HG02884 (cell line): ENCODE data around the gene TNFRSF4.

ENCODE experiments used
- ATAC-seq: cut with Tn5 transposase; IDR thresholded peaks from one replicate; pipeline ENCODE4 v1.9.1; 2021; ENCODE audit warnings: mild to moderate bottlenecking, moderate library complexity; ENCODE audit not compliant: unreplicated experiment

TNFRSF4 gene

GRCh38 chr1:1245817-1246576, 32.0 kb upstream of the TNFRSF4 start:
- ATAC-seq, result no peak

DNA sequence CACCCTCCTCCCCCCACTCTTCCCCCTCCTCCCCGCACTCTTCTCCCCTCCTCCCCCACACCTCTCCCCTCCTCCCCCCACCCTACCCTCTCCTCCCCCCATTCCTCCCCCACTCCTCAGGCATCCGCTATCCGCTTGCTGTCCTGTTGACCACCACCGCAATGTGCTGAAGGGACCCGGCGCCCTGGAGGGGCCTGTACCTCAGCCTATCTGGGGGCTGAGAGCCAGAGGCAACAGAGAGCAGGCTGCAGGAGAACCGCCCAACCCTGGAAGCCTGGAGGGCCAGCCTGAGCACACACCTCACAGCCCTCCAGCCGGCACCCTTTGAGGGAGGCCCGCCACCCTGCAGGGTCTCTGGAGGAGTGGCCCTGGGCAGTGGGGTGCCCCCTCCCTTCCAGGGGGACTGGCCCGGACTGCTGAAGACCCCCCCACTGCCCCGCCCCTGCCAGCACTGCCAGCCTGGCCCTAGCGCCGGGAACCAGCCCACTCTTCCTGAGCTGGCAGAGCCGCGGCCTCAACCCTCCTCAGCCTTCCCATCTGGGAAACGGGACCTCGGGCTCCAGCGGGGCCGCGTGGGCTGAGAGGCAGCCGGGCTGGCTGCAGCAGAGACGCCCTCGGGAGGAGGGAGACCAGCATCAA, 31.3 kb upstream of the TNFRSF4 start:
- no peak for ATAC-seq

- no peak for ATAC-seq
These were observed 30.3 kb upstream of the TNFRSF4 start for GRCh38 chr1:1244192-1244811.

- ATAC-seq, result no peak
These were observed 29.8 kb upstream of the TNFRSF4 start for GRCh38 chr1:1243807-1244191.

- no peak for ATAC-seq
These were observed 29.3 kb upstream of the TNFRSF4 start for GRCh38 chr1:1243266-1243660.

GRCh38 chr1:1242461-1243265, 28.7 kb upstream of the TNFRSF4 start:
- no peak for ATAC-seq

DNA sequence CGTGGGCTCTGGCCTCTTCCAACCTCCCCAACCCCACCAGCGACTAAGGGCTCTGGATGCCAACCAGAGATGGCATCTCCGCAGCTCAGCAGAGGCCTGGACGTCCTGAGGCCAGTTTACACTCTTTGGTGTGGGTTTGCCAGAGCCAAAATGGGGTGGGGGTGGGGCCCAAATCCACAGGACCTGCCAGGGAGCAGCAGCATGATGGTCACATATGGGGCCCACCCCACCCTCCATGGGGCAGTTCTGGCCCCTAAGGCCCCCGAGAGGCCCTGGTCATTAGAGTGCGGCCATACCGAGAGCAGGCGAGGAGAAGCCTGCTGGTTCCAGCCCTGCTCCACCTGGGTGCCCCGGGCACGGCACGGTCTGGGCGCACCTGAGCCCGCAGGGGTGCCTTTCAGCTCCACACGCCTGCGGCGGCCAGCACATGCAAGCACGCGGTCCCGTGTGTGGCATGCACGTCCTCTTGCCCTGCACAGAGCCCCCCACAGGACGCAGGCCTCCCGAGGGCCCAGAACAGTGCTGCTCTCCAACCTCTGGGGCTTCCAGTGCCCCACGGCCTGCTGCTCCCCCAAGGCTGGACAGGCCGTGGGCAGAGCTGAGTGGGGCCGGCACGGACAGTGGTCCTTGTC, 27.8 kb upstream of the TNFRSF4 start:
- no peak for ATAC-seq

GRCh38 chr1:1240822-1241587, 27.1 kb upstream of the TNFRSF4 start:
- ATAC-seq, result no peak

DNA sequence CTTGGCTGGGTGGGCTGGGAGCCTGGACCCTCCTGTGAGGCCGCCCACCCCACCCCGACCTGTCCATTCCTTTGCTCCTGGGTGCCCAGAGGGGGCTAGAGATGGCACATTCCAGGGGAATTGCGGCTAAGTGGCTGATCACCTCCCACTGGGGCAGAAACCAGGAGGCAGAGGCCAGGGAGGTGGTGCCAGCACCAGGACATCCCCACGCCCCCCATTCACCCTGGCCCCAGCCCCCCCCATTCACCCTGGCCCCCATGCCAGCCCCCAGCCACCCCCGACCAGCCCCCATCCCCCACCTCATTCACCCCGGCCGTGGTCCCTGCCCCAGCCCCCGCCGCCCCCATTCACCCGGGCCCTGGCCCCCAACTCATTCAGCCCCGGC, 26.4 kb upstream of the TNFRSF4 start:
- ATAC-seq, result no peak

DNA sequence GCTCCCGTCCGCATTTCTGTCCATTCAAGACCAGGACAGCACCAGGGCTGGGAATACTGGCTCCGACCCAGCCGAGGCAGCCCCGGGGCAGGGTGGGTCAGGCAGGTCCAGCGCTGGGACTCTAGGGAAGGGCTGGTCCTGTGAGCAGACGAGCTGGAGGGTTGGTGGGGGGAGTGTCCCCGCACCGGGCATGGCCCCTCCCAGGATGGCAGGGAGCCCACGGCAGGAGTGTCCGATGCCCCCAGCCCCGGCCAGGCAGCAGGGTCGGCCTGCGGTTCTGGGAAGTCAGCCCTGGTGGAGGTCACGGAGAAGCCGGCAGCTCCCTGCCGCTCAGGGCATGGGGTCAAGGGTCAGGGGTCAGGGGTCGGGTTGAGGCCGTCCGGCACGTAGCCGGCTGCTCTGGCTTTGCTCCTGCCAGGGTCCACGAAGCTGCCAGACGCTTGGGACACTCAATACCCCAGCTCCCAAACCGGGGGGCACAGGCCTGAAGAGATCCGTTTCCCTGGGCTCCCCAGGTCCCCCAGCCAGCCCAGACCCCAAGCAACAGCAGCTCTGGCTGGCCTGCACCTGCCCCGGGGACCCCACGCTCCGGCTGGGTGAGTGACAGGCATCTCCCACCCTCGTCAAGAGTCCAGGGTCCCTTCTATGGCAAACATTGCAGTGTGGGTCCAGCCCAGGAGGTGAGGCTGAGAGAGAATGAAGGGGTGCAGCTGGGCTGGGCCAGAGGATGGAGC, 25.8 kb upstream of the TNFRSF4 start:
- ATAC-seq, result no peak

DNA sequence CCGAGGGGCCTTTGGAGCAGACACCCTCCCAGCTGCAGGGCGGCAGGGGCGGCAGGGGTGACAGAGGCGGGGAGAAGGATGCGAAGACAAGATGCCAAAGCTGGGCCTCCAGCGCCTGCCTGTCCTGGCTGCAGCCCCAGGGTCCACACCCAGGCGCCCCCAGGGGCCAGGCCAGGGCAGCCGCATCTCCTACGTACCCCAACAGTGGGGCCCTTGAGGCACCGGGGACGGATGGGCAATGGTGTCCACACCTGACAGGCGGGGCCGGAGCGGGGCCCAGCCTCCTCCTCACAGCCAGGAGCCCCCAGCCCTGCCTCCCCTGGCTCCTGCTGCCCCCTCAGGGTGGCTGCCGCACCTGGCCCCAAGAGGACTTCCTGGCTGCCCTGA, 25.3 kb upstream of the TNFRSF4 start:
- ATAC-seq, result no peak

DNA sequence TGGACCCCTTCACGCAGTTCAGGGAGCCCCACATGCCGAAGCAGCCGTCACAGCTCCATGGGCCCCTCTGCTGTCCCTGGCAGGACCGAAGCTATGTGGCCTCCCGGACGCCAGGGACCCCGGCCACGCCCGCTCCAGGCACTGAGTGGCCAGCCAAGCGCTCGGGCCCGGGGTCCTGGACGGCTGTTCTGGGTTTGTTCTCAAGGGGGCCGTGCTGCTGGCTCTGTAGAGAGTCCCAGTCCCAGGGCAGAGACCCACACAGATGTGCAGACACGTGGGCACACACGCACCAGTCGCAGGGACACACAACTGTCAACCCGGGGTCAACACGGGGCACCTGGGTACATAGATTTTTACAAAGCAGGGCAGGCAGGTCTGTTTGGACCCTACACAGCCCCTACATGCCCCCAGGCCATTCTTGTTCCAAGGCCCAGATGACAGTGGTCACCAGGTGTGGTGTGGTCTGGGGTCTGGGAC, 24.8 kb upstream of the TNFRSF4 start:
- no peak for ATAC-seq

DNA sequence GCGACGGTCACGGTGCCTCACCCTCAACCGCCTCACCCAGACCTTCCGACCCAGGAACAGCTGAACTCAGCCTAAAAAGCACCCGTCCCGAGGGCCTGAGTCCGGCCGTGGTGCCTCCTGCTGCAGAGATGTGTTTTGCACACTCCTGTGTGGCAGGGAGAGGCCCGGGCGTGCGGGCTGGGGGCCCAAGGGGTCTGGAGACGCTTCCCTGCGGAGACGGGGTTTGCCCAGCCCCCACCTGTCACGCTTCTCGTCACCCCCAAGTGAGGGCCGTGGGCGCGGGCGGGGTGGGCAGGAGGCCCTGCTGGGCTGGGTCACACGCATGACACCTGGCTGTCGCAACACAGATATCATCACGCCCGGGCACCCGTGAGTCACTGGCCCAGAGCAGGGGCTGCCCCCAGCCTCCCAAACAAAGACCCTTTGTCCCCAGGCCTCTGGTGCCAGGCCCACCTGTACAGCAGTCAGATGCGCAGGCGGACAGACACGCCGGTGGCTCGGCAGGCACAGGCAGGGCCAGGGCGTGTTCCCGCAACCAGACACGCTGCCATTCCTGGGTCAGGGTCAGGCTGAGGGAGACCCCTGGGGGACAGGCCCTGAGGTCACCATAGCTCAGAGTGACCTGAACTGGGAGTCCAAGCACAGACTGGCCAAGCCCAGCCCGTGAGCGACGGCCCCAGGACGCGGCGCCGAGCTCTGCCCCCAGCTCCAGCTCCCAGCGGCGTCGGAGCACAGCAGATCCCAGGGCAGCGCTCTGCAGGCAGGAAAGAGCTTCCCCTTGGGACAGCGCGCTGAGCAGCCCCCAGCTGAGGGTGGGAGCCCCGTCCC, 24.1 kb upstream of the TNFRSF4 start:
- no peak for ATAC-seq

GRCh38 chr1:1236945-1237873, 23.3 kb upstream of the TNFRSF4 start:
- ATAC-seq, result no peak

DNA sequence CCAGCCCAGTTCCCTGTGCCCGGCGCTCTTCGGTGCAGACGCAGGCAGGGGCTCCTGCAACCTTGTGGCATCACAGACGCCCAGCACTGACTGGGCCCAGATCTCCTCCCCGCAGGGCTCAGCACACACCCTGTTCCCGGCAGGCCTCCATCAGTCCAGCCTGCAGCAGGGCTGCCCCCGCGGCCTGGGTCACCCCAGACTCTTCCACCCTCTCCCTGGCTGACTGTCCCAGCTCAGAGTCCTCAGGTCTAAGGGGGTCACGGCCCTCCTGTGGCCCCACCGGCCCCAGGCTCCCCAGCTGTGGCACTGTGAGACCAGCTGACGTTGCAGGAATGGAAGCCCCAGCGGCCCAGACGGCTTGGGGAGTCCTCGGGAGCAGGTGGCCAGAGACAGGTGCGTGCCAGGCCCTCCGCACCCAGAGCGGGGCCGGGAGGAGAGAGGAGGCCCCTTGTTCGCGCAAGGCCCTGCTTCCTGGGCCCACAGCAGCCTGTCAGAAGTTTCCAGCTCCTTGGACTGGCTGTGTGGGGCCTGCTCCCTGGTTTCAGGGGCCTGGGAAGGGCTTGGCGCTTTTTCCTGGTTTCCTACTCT, 22.3 kb upstream of the TNFRSF4 start:
- ATAC-seq, result no peak

DNA sequence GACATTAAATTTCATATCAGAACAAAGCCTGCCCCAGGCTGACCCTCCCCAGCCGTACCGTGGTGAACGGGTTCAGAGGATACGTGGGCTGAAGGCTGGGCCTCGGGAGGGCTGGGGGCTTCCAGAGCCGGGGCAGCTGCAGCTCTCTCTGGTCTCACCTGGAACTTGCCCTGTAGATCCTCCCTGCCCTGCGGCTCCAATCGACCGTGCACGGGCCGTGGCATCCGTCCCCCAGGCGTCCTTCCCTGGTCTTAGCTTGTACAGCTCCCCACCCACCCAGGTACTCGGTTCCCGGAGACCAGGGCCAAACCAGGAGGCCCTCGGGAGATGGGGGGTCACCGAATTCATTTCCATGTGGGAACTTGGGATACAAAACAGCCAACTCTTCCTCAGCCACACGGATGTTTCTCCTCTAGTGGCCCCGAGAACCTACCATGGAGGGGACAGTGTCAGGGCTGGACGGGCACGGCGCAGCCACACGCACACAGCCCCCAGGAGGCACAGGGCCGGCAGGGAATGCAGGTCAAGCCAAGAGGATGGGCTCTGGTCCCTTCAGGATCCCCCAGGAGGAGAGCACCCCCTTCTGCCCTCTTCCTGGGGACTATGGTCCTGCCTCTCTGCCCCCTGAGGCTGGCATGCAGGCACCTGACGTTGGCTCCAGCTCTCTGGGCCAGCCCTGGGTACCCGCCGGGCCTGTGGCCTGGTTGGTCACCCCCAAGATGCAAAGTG, 21.2 kb upstream of the TNFRSF4 start:
- no peak for ATAC-seq
